Loucy (cell line): ENCODE data around the gene CREBBP.

Experiments
- H2AFZ ChIP-seq: fragments of 200-600 bp; sonication (generic); 2 replicates; pipeline ENCODE4 v1.6.0; 2016; ENCODE audit warnings: antibody characterized with exemption, mild to moderate bottlenecking, low read length, moderate library complexity
- H3F3A ChIP-seq: fragments of 200-600 bp; 2 replicates; pipeline ENCODE4 v1.6.0; 2016; ENCODE audit warnings: antibody characterized with exemption, low read depth, mild to moderate bottlenecking
- H3K27me3 ChIP-seq: fragments of 200-600 bp; sonication (generic); 2 replicates; pipeline ENCODE4 v1.6.1; 2014; ENCODE audit warnings: low read length, mild to moderate bottlenecking; ENCODE audit not compliant: insufficient read depth, poor library complexity, severe bottlenecking
- H3K36me3 ChIP-seq: fragments of 200-600 bp; sonication (generic); 2 replicates; pipeline ENCODE4 v1.6.1; 2016; ENCODE audit warnings: low read length; ENCODE audit not compliant: insufficient read depth
- H3K4me1 ChIP-seq: fragments of 200-600 bp; sonication (generic); 2 replicates; pipeline ENCODE4 v1.5.1; 2014; ENCODE audit warnings: low read length, mild to moderate bottlenecking; ENCODE audit not compliant: insufficient read depth, poor library complexity, severe bottlenecking
- H3K4me2 ChIP-seq: fragments of 200-600 bp; sonication (generic); 2 replicates; pipeline ENCODE4 v1.6.0; 2014; ENCODE audit warnings: antibody characterized with exemption, low read length, low read depth, mild to moderate bottlenecking; ENCODE audit not compliant: poor library complexity, severe bottlenecking
- H3K4me3 ChIP-seq: fragments of 200-600 bp; sonication (generic); 2 replicates; pipeline ENCODE4 v1.5.1; 2014; ENCODE audit warnings: low read length, mild to moderate bottlenecking, mixed read lengths; ENCODE audit not compliant: poor library complexity, severe bottlenecking
- H3K79me2 ChIP-seq: fragments of 200-600 bp; sonication (generic); 2 replicates; pipeline ENCODE4 v1.6.1; 2014; ENCODE audit warnings: low read length; ENCODE audit not compliant: insufficient read depth
- H3K9ac ChIP-seq: fragments of 200-600 bp; sonication (generic); 2 replicates; pipeline ENCODE4 v1.6.0; 2014; ENCODE audit warnings: mild to moderate bottlenecking, low read depth, low read length, moderate library complexity; ENCODE audit not compliant: poor library complexity, severe bottlenecking
- H3K9me2 ChIP-seq: fragments of 200-600 bp; sonication (generic); replicated peaks from 2 replicates; pipeline ENCODE4 v1.6.1; 2016; ENCODE audit warnings: low read depth, low read length, mixed read lengths
- H3K9me3 ChIP-seq: fragments of 200-600 bp; sonication (generic); 2 replicates; pipeline ENCODE4 v1.6.1; 2014; ENCODE audit warnings: mild to moderate bottlenecking, antibody characterized with exemption, low read length, low read depth; ENCODE audit not compliant: insufficient read depth
- H4K20me1 ChIP-seq: fragments of 200-600 bp; sonication (generic); 2 replicates; pipeline ENCODE4 v1.6.0; 2014; ENCODE audit warnings: antibody characterized with exemption, low read length, mild to moderate bottlenecking; ENCODE audit not compliant: insufficient read depth, poor library complexity, severe bottlenecking
- EZH2phosphoT487 ChIP-seq: fragments of 200-600 bp; IDR thresholded peaks from 2 replicates; pipeline ENCODE4 v1.6.1; 2018; ENCODE audit warnings: antibody characterized with exemption, mild to moderate bottlenecking, moderate library complexity, borderline replicate concordance
- TF ChIP-seq, protein P1 (sequence below): fragments of 200-600 bp; sonication (generic); conservative IDR thresholded peaks from 2 replicates; pipeline ENCODE4 v1.5.1; 2014; ENCODE audit warnings: mild to moderate bottlenecking, antibody characterized with exemption, low read length

Gene CREBBP

DNA sequence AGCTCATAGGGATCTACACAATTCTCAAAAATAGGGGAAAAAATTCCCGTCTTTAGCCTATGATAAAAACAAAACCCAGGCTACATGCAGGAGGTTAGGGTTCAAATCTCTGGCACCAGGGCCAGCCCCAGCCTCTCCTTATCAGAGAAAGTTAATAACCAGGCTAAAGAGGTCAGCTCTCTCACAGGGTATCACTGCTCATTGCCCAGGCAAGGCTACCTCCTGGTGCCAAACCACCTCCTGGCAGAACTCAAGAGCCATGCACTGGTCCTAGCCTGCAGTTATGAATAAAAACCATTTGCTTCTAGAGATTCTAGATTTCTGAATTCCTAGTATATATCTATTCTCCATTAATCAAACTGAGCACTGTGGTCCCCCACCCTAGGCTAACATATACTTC, 65.8 kb downstream of the CREBBP start:
- peaks cover 8% of the 10 kb centered on the region for H3K4me1 ChIP-seq
- H3K79me2 ChIP-seq: peaks cover 71% of the 10 kb centered on the region
- H3F3A ChIP-seq: no peaks in the 10 kb centered on the region
- no peak overlapping the region for H3K4me2 ChIP-seq
- H3K27me3 ChIP-seq: no peaks in the 10 kb centered on the region
- TF ChIP-seq, protein P1, sequence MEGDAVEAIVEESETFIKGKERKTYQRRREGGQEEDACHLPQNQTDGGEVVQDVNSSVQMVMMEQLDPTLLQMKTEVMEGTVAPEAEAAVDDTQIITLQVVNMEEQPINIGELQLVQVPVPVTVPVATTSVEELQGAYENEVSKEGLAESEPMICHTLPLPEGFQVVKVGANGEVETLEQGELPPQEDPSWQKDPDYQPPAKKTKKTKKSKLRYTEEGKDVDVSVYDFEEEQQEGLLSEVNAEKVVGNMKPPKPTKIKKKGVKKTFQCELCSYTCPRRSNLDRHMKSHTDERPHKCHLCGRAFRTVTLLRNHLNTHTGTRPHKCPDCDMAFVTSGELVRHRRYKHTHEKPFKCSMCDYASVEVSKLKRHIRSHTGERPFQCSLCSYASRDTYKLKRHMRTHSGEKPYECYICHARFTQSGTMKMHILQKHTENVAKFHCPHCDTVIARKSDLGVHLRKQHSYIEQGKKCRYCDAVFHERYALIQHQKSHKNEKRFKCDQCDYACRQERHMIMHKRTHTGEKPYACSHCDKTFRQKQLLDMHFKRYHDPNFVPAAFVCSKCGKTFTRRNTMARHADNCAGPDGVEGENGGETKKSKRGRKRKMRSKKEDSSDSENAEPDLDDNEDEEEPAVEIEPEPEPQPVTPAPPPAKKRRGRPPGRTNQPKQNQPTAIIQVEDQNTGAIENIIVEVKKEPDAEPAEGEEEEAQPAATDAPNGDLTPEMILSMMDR: no peak
- no peak for TF ChIP-seq EZH2phosphoT487
- no peaks in the 10 kb centered on the region for H3K9me2 ChIP-seq
- no peak overlapping the region for H3K4me3 ChIP-seq
- peaks cover 27% of the 10 kb centered on the region for H4K20me1 ChIP-seq
- H3K9me3 ChIP-seq: no peaks in the 10 kb centered on the region
- no peak overlapping the region for H3K9ac ChIP-seq
- peaks cover 9% of the 10 kb centered on the region; the same call in 1 of the 2 replicates for H3K36me3 ChIP-seq
- H2AFZ ChIP-seq: no peak overlapping the region

DNA sequence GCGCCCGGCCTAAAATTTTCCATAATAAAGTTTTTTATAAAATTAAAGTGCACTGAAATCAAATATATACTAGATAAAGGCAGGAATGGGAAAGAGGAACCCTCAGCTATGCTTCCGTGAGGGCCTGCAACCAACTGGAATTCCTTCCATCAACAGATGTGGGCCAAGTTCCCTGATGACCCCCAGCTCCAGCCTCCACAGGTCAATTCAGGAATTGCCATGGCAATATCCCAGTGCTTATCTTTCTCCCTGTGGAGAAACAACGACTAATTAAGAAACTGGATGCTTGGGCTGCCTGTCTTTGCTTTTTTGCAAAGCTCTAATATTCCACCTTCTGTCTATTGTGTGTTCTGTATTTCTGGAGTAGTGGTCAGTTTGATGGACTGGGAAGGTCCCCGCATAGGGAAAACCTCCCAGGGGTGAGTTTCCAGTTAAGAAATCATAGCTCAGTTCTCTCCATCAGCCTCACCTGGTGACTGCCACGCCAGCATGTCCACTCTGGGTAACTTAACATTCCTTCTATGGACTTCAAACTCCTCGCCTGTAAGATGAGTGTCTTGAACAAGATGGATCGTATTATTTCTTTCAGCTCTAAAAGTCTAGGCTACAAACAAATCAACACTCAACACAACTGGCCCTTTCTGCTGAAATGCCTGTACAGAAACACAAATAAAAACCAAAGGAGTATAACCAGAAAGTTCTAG, 67.9 kb downstream of the CREBBP start:
- Histone ChIP-seq H4K20me1 (peaks cover 13% of the 10 kb centered on the region), H3K36me3 (peaks cover 25% of the 10 kb centered on the region; the same call in 1 of the 2 replicates), H3K9me3 (no peaks in the 10 kb centered on the region), H3K9ac (no peak overlapping the region), H3F3A (no peaks in the 10 kb centered on the region), H3K4me3 (no peak overlapping the region), H3K4me1 (no peaks in the 10 kb centered on the region), H2AFZ (no peak overlapping the region), H3K9me2 (no peaks in the 10 kb centered on the region), H3K4me2 (no peak overlapping the region), H3K79me2 (peaks cover 53% of the 10 kb centered on the region), H3K27me3 (no peaks in the 10 kb centered on the region)
- no peak for TF ChIP-seq EZH2phosphoT487
- TF ChIP-seq, protein P1: no peak

- no peak overlapping the region for H3K9ac ChIP-seq
- H3K36me3 ChIP-seq: peaks cover 29% of the 10 kb centered on the region; the same call in 1 of the 2 replicates
- no peak overlapping the region for H2AFZ ChIP-seq
- H3K9me2 ChIP-seq: no peaks in the 10 kb centered on the region
- no peaks in the 10 kb centered on the region for H3K27me3 ChIP-seq
- H3K9me3 ChIP-seq: no peaks in the 10 kb centered on the region
- H3K79me2 ChIP-seq: peaks cover 45% of the 10 kb centered on the region
- H3K4me3 ChIP-seq: no peak overlapping the region
- peaks cover 11% of the 10 kb centered on the region for H4K20me1 ChIP-seq
- TF ChIP-seq, protein P1: no peak
- no peak for TF ChIP-seq EZH2phosphoT487
- H3F3A ChIP-seq: no peaks in the 10 kb centered on the region
- no peak overlapping the region for H3K4me2 ChIP-seq
- H3K4me1 ChIP-seq: no peaks in the 10 kb centered on the region
These were observed 69.7 kb downstream of the CREBBP start for GRCh38 chr16:3810818-3811217.
